ENCODE data around the gene DAP.
A peak's percentile ranks its signal among the peaks of the same experiment; 100 is the strongest.
"Not testable (repeated sequence)": the region's sequence is repeated elsewhere in the genome, so short reads cannot be mapped to it uniquely, and the experiment has no call there.

DAP gene

GRCh38 chr5:10631316-10631996 is 129.6 kb downstream of the DAP start:
- TF ChIP-seq, protein P1, sequence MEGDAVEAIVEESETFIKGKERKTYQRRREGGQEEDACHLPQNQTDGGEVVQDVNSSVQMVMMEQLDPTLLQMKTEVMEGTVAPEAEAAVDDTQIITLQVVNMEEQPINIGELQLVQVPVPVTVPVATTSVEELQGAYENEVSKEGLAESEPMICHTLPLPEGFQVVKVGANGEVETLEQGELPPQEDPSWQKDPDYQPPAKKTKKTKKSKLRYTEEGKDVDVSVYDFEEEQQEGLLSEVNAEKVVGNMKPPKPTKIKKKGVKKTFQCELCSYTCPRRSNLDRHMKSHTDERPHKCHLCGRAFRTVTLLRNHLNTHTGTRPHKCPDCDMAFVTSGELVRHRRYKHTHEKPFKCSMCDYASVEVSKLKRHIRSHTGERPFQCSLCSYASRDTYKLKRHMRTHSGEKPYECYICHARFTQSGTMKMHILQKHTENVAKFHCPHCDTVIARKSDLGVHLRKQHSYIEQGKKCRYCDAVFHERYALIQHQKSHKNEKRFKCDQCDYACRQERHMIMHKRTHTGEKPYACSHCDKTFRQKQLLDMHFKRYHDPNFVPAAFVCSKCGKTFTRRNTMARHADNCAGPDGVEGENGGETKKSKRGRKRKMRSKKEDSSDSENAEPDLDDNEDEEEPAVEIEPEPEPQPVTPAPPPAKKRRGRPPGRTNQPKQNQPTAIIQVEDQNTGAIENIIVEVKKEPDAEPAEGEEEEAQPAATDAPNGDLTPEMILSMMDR (IDR thresholded peaks at IDR 0.05; ENCODE audit: control extremely low read depth, extremely low read depth, low read depth, missing control alignments): no peak
- peak; percentile 38 for DNase-seq (ENCODE audit: extremely low spot score)
- POLR2A ChIA-PET: interaction anchor here (0.6 to 1.9 kb wide), 2 partner anchors 39 to 53 kb away, joined by 4 to 9 read pairs; no protein-coding TSS in a partner anchor
- CTCF ChIA-PET: interaction anchor here (1.1 to 4.9 kb wide), 6 partner anchors 10 to 179 kb away, joined by 3 to 26 read pairs (median 6); no protein-coding TSS in a partner anchor

- CTCF ChIA-PET: interaction anchor here (2.0 to 7.9 kb wide), 3 partner anchors 22 to 178 kb away, joined by 10 to 148 read pairs (median 26); no protein-coding TSS in a partner anchor
- POLR2A ChIA-PET: not testable (repeated sequence)
Observed at GRCh38 chr5:10630744-10631143, 130.3 kb downstream of the DAP start.

GRCh38 chr5:10630126-10630525 is 130.9 kb downstream of the DAP start:
- ChIA-PET CTCF (interaction anchor here (1.0 to 7.9 kb wide), 7 partner anchors 14 to 346 kb away, joined by 3 to 148 read pairs (median 42); no protein-coding TSS in a partner anchor), POLR2A (no interaction called here)
- DNase-seq (ENCODE audit: extremely low spot score): no peak
- TF ChIP-seq, protein P1 (IDR thresholded peaks at IDR 0.05; ENCODE audit: control extremely low read depth, extremely low read depth, low read depth, missing control alignments): no peak

More at GRCh38 chr5:10630744-10631143, 130.3 kb downstream of the DAP start:
- not testable (repeated sequence) for DNase-seq (ENCODE audit: extremely low spot score)

DNA sequence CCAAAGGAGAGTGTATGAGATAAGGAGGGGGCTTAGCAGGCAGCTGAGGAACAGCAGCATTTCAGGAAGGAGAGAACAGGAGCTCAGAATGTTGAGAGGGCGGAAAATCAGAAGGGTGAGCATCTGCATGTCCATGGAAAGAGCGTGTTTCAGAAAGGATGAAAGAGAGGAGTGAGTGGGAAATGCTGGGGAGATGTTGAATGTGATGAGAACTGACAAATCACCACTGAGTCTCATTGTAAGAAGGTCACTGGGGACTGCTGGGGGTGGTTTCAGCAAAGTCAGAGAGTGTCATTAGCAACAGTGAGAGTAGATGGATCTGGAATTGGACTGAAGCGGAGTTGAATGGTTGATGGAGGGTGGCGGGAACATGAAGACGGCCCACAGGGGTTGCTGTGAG is 131.4 kb downstream of the DAP start:
- TF ChIP-seq, protein P1 (IDR thresholded peaks at IDR 0.05; ENCODE audit: control extremely low read depth, extremely low read depth, low read depth, missing control alignments): no peak
- DNase-seq (ENCODE audit: extremely low spot score): no peak
- ChIA-PET POLR2A (no interaction called here), CTCF (interaction anchor here (1.0 to 7.9 kb wide), 10 partner anchors 14 to 345 kb away, joined by 3 to 148 read pairs (median 24); partner anchors contain the start of gene ROPN1L)
